ENCODE results near the gene PSME3IP1.

Gene PSME3IP1, protein sequence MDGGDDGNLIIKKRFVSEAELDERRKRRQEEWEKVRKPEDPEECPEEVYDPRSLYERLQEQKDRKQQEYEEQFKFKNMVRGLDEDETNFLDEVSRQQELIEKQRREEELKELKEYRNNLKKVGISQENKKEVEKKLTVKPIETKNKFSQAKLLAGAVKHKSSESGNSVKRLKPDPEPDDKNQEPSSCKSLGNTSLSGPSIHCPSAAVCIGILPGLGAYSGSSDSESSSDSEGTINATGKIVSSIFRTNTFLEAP

DNA sequence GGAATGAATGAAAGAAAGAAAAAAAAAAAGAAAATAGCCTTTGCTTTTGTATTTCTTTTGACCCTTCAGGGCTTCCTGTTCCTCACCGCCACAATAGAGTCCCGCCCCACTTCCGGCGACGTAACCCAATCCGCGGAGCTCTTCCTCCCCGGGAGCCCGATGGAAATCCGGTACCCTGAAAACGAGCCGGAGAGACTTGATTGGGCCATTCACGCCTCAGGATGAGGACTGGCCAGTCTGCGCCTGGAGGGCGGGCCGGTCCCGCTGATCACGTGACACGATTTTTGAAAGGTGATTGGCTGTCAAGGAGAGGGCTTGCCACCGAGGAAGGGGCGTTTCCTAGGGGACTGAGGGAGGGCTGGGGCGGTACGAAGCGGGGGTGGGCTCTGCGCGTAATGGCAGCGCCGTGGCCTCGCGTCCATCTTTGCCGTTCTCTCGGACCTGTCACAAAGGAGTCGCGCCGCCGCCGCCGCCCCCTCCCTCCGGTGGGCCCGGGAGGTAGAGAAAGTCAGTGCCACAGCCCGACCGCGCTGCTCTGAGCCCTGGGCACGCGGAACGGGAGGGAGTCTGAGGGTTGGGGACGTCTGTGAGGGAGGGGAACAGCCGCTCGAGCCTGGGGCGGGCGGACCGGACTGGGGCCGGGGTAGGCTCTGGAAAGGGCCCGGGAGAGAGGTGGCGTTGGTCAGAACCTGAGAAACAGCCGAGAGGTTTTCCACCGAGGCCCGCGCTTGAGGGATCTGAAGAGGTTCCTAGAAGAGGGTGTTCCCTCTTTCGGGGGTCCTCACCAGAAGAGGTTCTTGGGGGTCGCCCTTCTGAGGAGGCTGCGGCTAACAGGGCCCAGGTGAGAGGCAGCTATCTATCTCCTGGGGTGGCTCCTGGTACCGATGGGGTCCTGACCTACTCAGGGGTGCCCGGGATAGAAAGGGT lies at the start of gene PSME3IP1, which contains the start of gene RSPRY1:
Gene PSME3IP1 (minus strand): TSS at position 95 of the 927 bp plus-strand sequence. CDS start 12,185 bp downstream, outside the sequence.
Gene RSPRY1 (plus strand): TSS at position 385 of the 927 bp plus-strand sequence. CDS start 18,330 bp downstream, outside the sequence.
- H3K4me3 ChIP-seq = peak within 1 kb of the TSS; percentile 98
- peaks cover 37% of the 10 kb centered on the region for H3K4me1 ChIP-seq
- peaks cover 52% of the 10 kb centered on the region for H4K20me1 ChIP-seq
- no peak for TF ChIP-seq Cebpa-rat (IDR thresholded peaks at IDR 0.05)
- peak within 1 kb of the TSS; percentile 97 for H3K9ac ChIP-seq
- peak within 1 kb of the TSS; percentile 94 for H3K27ac ChIP-seq
- H3K36me3 ChIP-seq = peaks cover 16% of the 10 kb centered on the region
- H3K27me3 ChIP-seq = no peaks in the 10 kb centered on the region
- H3K9me3 ChIP-seq = no peaks in the 10 kb centered on the region
- peak within 1 kb of the TSS; percentile 96 for H3K4me2 ChIP-seq

DNA sequence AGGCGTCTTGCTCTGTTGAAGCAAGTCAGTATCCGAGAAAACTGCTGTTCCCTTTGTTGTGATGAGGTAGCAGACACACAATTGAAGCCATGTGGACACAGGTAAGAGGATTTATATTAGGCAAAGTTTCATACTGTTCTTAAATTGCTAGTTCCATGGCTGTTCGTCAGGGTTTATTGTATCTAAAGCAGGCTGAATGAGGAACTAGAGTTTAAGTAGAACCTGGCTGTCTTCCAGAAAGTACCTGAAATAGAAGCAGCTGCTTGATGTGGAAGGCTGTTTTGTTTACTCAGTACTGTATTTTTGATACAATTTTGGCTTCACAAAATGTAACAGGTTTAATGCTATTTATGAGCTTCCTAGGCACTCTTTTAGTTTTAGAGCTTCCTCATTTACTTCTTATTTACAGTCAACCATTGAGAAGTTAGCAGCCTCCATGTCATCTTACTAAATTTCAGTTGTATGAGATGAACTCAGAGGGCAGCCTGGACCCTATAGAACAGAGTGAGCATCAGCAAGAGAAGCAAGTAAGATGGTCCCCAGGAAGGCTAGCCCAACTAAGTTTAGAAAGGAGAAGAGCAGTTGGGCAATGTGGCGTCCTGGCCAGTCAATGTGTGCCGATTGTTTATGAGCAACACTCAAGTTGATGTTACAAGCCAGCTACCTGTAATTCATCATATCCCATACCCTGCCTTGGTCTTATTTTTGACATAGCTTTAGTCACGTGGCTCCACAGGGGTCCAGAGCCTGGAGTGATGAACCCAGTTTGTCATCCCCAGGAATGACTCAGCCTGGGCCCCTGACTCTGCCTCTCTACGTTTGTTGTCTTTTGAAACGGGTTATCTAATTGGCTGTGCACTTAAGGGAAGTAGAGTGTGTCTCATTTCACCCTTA lies 49.5 kb upstream of the PSME3IP1 start:
- H3K4me2 ChIP-seq = peak overlapping the region; percentile 20; the same call in 1 of the 2 replicates
- H3K36me3 ChIP-seq = peaks cover 95% of the 10 kb centered on the region
- H3K27me3 ChIP-seq = no peaks in the 10 kb centered on the region
- peaks cover 11% of the 10 kb centered on the region; the same call in 1 of the 2 replicates for H3K4me1 ChIP-seq
- no peak for TF ChIP-seq Cebpa-rat (IDR thresholded peaks at IDR 0.05)
- no peak overlapping the region for H3K27ac ChIP-seq
- H4K20me1 ChIP-seq = no peaks in the 10 kb centered on the region
- H3K9ac ChIP-seq = no peak overlapping the region
- no peak overlapping the region for H3K4me3 ChIP-seq
- H3K9me3 ChIP-seq = no peaks in the 10 kb centered on the region

DNA sequence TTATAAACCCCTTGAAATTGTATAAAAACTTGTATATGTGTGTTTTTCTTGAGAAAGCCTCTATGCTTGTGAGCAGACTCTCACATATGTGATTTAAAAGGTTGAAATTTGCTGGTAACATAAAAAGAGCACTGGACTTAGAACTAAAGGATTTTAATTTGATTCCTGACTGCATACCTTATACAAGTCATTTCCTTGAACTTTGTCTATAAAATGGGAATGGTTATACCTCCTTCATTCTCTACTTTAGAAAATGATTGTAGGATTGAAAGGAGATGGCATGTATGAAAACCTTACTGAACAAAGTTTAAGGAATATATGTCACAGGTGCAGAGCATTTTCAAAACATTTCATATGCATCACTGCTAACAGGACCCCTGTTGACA lies 48.9 kb upstream of the PSME3IP1 start:
- no peak for TF ChIP-seq Cebpa-rat (IDR thresholded peaks at IDR 0.05)
- H3K4me1 ChIP-seq = peaks cover 11% of the 10 kb centered on the region; the same call in 1 of the 2 replicates
- H4K20me1 ChIP-seq = no peaks in the 10 kb centered on the region
- H3K27me3 ChIP-seq = no peaks in the 10 kb centered on the region
- no peak overlapping the region for H3K4me3 ChIP-seq
- H3K9ac ChIP-seq = no peak overlapping the region
- peaks cover 95% of the 10 kb centered on the region for H3K36me3 ChIP-seq
- peak overlapping the region; percentile 20; the same call in 1 of the 2 replicates for H3K4me2 ChIP-seq
- no peaks in the 10 kb centered on the region for H3K9me3 ChIP-seq
- H3K27ac ChIP-seq = no peak overlapping the region

DNA sequence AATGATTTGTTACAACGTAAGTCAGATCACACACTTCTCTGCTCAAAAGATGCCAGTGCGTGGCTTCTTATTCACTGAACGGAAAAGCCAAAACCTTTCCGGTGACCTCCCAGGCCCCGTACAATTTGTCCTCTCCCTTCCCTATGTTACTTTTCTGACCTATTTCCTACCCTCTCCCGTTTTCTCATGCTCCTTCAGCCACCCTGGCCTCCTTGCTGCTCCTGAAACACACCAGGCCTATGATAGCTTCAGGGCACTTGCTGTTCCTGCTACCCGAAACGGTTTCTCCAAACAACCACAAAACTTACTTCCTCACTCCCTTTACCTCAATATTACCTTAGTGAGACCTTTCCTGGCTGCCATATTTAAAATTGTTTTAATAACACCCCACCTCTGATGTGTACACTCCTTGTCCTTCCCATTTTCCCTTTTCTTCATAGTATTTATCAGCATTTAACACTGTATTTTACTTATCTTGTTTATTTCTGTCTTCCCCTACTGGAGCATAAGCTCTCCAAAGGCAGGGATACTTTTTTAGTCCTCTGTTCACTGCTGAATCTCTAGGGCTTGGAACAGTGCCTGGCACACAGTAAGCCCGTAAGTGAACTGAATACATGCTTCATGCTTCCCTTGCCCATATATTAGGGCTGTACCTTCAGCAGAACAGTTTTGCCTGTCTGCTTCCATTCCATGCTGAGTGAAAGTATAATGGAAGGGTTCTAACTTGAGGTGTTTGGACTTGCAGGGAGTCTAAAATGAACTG lies 48.3 kb upstream of the PSME3IP1 start:
- Histone ChIP-seq H3K36me3 (peaks cover 97% of the 10 kb centered on the region), H3K27ac (no peak overlapping the region), H3K4me2 (no peak overlapping the region), H3K9ac (no peak overlapping the region), H4K20me1 (no peaks in the 10 kb centered on the region), H3K4me3 (no peak overlapping the region), H3K4me1 (peaks cover 11% of the 10 kb centered on the region; the same call in 1 of the 2 replicates), H3K9me3 (no peaks in the 10 kb centered on the region), H3K27me3 (no peaks in the 10 kb centered on the region)
- TF ChIP-seq Cebpa-rat (IDR thresholded peaks at IDR 0.05) = no peak

DNA sequence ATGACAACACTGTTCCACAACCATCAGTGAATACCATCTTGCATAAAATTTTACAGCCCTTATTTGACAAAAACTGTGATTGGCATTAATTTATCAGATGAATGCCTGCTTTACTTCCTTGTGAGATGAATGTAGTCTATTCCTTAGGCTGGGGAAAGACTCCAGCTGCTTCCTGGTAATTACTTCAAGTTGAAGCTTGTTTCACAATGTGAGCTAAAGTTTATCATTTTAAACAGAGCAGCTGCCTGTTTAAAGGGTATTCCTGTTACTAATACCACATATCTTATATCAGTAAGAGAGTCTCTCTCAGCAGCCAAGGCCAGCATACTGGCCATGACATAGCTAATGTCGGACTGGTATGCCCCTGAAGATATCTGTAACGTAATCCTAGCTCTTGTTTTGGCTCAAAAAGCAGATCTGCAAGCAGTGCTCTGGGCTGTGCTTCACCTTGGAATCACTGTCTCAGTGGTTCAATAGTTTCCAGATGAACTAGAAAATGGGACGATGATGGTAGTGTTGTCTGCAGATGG lies 46.0 kb upstream of the PSME3IP1 start:
- H3K4me3 ChIP-seq = no peak overlapping the region
- no peaks in the 10 kb centered on the region for H3K27me3 ChIP-seq
- H3K27ac ChIP-seq = no peak overlapping the region
- peaks cover 98% of the 10 kb centered on the region for H3K36me3 ChIP-seq
- H3K4me1 ChIP-seq = peaks cover 11% of the 10 kb centered on the region; the same call in 1 of the 2 replicates
- no peak overlapping the region for H3K4me2 ChIP-seq
- no peaks in the 10 kb centered on the region for H3K9me3 ChIP-seq
- H3K9ac ChIP-seq = no peak overlapping the region
- H4K20me1 ChIP-seq = no peaks in the 10 kb centered on the region
- TF ChIP-seq Cebpa-rat (IDR thresholded peaks at IDR 0.05) = no peak

DNA sequence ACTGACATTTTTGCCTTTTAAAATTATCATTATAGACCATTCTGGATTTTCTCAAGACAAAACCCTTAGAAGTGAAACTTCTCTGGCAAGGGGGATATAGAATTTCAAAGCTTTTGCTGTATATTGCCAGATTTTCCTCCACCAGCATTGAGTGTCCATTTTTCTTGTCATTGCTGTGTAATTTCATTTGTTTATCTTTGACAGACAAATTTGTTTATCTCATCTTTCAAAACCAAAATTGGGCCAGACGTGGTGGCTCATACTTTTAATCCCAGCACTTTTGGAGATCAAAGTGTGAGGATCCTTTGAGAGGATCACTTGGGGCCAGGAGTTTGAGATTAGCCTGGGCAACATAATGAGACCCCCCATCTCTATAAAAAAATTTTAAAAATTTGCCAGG lies 43.2 kb upstream of the PSME3IP1 start:
- Histone ChIP-seq H3K27me3 (no peaks in the 10 kb centered on the region), H3K4me2 (no peak overlapping the region), H3K9ac (no peak overlapping the region), H3K27ac (no peak overlapping the region), H3K9me3 (no peaks in the 10 kb centered on the region), H3K36me3 (peaks cover 98% of the 10 kb centered on the region), H3K4me3 (no peak overlapping the region), H3K4me1 (no peaks in the 10 kb centered on the region), H4K20me1 (no peaks in the 10 kb centered on the region)
- TF ChIP-seq Cebpa-rat (IDR thresholded peaks at IDR 0.05) = no peak

DNA sequence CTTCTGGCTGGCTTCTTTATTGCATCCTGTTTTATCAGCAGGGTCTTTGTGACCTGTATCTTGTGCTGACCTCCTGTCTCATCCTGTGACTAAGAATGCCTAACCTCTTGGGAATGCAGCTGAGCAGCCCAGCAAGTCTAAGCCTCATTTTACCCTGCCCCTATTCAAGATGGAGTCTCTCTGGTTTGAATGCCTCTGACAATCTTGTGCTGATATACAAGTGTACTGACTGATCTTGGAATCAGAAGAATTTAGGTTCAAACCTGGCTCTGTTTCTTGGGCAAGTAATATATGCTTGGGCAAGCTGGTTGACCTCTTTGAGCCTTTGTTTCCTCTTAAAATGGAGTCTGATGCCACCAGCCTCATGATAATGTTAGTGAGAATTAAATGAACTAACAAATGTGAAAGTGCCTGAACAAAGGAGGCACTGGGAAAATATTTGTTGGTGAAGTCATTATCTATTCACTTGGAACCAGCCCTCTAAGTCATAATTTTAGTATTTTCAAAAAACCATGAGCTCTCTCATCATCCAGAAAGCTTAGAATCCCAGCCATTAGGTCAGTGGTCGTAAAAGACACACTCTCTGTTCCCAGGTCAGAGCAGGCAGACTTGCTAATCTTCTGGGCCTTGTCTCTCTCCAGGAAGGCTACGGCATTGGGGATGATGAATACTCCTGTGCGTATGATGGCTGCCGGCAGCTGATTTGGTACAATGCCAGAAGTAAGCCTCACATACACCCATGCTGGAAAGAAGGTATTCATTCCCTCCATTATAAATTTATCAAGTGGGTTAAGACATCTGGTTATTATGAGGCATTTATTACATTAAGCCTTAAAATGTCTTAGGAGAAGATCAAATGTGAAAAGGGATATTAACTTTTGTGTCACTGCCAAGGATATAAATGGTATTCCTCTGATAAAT lies 41.1 kb upstream of the PSME3IP1 start:
- H3K27me3 ChIP-seq = no peaks in the 10 kb centered on the region
- no peaks in the 10 kb centered on the region for H3K4me1 ChIP-seq
- no peaks in the 10 kb centered on the region for H3K9me3 ChIP-seq
- H3K4me3 ChIP-seq = no peak overlapping the region
- H3K27ac ChIP-seq = no peak overlapping the region
- no peak overlapping the region for H3K9ac ChIP-seq
- TF ChIP-seq Cebpa-rat (IDR thresholded peaks at IDR 0.05) = no peak
- no peaks in the 10 kb centered on the region for H4K20me1 ChIP-seq
- H3K36me3 ChIP-seq = peaks cover 98% of the 10 kb centered on the region
- H3K4me2 ChIP-seq = no peak overlapping the region

DNA sequence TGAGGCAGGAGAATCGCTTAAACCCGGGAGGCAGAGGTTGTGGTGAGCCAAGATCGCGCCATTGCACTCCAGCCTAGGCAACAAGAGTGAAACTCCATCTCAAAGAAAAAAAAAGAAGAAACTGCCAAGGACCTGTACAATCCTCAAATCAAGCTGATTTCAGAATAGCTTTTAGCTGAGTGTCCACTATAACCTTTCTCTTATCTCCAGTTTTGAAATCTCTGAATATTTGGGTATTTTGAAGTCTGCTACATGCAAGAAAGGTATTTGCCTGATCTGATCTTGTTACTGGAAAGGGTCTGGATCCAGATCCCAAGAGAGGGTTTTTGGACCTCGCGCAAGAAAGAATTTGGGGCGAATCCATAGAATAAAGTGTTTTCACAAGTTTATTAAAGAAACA lies 40.1 kb upstream of the PSME3IP1 start:
- no peak for TF ChIP-seq Cebpa-rat (IDR thresholded peaks at IDR 0.05)
- Histone ChIP-seq H3K36me3 (peaks cover 98% of the 10 kb centered on the region), H3K4me1 (no peaks in the 10 kb centered on the region), H3K9me3 (no peaks in the 10 kb centered on the region), H3K4me2 (no peak overlapping the region), H4K20me1 (no peaks in the 10 kb centered on the region), H3K27me3 (no peaks in the 10 kb centered on the region), H3K27ac (no peak overlapping the region), H3K9ac (no peak overlapping the region), H3K4me3 (no peak overlapping the region)

Data from BLaER1 (cell line).